Measurements from ENCODE around the gene TUBGCP5.

DNA sequence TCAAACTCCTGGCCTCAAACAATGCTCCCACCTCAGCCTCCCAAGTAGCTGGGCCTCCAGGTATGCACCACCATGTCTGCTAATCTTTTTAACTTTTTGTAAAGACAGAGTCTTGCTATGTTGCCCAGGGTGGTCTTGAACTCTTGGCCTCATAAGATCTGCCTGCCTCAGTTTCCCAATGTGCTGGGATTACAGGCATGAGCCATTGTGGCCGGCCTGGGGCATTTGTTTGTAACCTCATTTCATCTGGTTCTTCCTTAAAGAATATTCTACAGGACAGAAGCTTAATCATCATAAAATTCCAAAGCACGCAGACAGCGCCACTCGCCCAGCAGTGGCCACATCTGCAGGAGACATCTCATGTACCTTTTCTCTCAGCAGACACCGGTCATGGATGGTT, 35.6 kb downstream of the TUBGCP5 start:
- TF ChIP-seq, protein P1, sequence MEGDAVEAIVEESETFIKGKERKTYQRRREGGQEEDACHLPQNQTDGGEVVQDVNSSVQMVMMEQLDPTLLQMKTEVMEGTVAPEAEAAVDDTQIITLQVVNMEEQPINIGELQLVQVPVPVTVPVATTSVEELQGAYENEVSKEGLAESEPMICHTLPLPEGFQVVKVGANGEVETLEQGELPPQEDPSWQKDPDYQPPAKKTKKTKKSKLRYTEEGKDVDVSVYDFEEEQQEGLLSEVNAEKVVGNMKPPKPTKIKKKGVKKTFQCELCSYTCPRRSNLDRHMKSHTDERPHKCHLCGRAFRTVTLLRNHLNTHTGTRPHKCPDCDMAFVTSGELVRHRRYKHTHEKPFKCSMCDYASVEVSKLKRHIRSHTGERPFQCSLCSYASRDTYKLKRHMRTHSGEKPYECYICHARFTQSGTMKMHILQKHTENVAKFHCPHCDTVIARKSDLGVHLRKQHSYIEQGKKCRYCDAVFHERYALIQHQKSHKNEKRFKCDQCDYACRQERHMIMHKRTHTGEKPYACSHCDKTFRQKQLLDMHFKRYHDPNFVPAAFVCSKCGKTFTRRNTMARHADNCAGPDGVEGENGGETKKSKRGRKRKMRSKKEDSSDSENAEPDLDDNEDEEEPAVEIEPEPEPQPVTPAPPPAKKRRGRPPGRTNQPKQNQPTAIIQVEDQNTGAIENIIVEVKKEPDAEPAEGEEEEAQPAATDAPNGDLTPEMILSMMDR (IDR thresholded peaks at IDR 0.05 in 4 of 5, conservative IDR thresholded peaks at IDR 0.05 in 1 of 5) = no peak
- no peak for TF ChIP-seq POLR2A (IDR thresholded peaks at IDR 0.05)
